Peyer's patch (tissue), 4 donors: ENCODE measurements around the gene ZDHHC3.

ENCODE experiments used
- CTCF ChIP-seq, 6 experiments: fragments of 450-650 bp in 4 of 6; fragments of 200-600 bp in 2 of 6; sonication (generic) in 1 of 6; IDR thresholded peaks; one replicate each; pipeline ENCODE4 v1.5.1; 2017 to 2019; ENCODE audit warnings: antibody characterized with exemption in 6 of 6, mild to moderate bottlenecking in 3 of 6, moderate library complexity in 1 of 6
- POLR2A ChIP-seq, 2 donors: fragments of 450-650 bp; IDR thresholded peaks; one replicate each; pipeline ENCODE4 v1.5.1; 2017; ENCODE audit warnings: antibody characterized with exemption in 2 of 2, mild to moderate bottlenecking in 2 of 2, moderate library complexity in 2 of 2

- no peak for TF ChIP-seq CTCF (IDR thresholded peaks at IDR 0.05)
- no peak for TF ChIP-seq POLR2A (IDR thresholded peaks at IDR 0.05)
These were observed 89.4 kb downstream of the ZDHHC3 start for GRCh38 chr3:44886561-44886960.
